AG09309 (cell line): Measurements from ENCODE around the gene FNDC3A.
"Not testable (repeated sequence)": the region's sequence is repeated elsewhere in the genome, so short reads cannot be mapped to it uniquely, and the experiment has no call there.

Experiments used
- DNase-seq: peaks from one replicate; pipeline ENCODE4 v3.0.0-alpha.2; 2010; ENCODE audit warnings: low read depth
- H3K4me3 ChIP-seq: 2 replicates; pipeline ENCODE4 v1.5.1; 2011; ENCODE audit warnings: mild to moderate bottlenecking, low read depth, low read length, moderate library complexity; ENCODE audit not compliant: control insufficient read depth
- CTCF ChIP-seq: IDR thresholded peaks from 2 replicates; pipeline ENCODE4 v1.5.1; 2011; ENCODE audit warnings: mild to moderate bottlenecking, low read depth, low read length, inconsistent platforms; ENCODE audit not compliant: insufficient read depth, control insufficient read depth; ENCODE audit errors: missing control alignments

The FNDC3A gene

GRCh38 chr13:49000247-49000646, 24.5 kb downstream of the FNDC3A start:
- DNase-seq, result no peak
- no peak overlapping the region for H3K4me3 ChIP-seq
- TF ChIP-seq CTCF, result no peak

- H3K4me3 ChIP-seq, DNase-seq: not testable (repeated sequence)
Measured at GRCh38 chr13:49018986-49019635, 43.4 kb downstream of the FNDC3A start.

GRCh38 chr13:49020328-49020727, 44.6 kb downstream of the FNDC3A start:
- H3K4me3 ChIP-seq, result no peak overlapping the region
- DNase-seq, result no peak
- no peak for TF ChIP-seq CTCF

- TF ChIP-seq CTCF, result no peak
- no peak overlapping the region for H3K4me3 ChIP-seq
- no peak for DNase-seq
Measured at GRCh38 chr13:49020940-49021553, 45.3 kb downstream of the FNDC3A start.

GRCh38 chr13:49021953-49022352, 46.2 kb downstream of the FNDC3A start:
- H3K4me3 ChIP-seq, result no peak overlapping the region
- no peak for TF ChIP-seq CTCF
- DNase-seq, result no peak

GRCh38 chr13:49022472-49023144, 46.9 kb downstream of the FNDC3A start:
- H3K4me3 ChIP-seq, result no peak overlapping the region
- no peak for TF ChIP-seq CTCF
- no peak for DNase-seq

GRCh38 chr13:49023431-49023830, 47.7 kb downstream of the FNDC3A start:
- no peak for TF ChIP-seq CTCF
- H3K4me3 ChIP-seq, result no peak overlapping the region
- peak; percentile 44 for DNase-seq
